ENCODE data around the gene PALLD.

Gene PALLD

DNA sequence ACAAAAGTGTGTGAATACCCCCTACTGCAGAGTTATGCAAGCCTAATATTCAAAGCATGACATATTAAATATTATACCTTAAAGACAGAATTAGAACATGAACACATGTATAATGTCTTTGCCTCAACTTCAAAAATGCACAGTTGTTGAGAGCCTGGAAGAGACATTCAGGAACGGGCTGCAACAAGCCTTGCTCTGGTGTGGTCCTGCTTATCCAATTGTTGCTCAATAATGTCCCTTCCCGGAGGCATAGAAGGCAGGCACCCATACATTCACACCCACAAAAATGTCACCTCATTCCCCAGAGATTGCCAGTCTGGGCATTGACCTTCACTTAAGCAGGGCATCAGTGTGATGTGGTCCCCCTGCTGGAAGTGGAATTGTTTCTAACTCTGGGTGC lies 274.4 kb downstream of the PALLD start:
- H3K9me3 Mint-ChIP-seq = peaks cover 8% of the 10 kb centered on the region
- H3K4me1 Mint-ChIP-seq (ENCODE audit: low read depth) = no peaks in the 10 kb centered on the region
- no peak overlapping the region for H3K27ac Mint-ChIP-seq
- no peak overlapping the region for H3K4me3 Mint-ChIP-seq
- no peaks in the 10 kb centered on the region for H3K36me3 Mint-ChIP-seq (ENCODE audit: low read depth)
- peaks cover 17% of the 10 kb centered on the region for H3K27me3 Mint-ChIP-seq (ENCODE audit: low read depth)

DNA sequence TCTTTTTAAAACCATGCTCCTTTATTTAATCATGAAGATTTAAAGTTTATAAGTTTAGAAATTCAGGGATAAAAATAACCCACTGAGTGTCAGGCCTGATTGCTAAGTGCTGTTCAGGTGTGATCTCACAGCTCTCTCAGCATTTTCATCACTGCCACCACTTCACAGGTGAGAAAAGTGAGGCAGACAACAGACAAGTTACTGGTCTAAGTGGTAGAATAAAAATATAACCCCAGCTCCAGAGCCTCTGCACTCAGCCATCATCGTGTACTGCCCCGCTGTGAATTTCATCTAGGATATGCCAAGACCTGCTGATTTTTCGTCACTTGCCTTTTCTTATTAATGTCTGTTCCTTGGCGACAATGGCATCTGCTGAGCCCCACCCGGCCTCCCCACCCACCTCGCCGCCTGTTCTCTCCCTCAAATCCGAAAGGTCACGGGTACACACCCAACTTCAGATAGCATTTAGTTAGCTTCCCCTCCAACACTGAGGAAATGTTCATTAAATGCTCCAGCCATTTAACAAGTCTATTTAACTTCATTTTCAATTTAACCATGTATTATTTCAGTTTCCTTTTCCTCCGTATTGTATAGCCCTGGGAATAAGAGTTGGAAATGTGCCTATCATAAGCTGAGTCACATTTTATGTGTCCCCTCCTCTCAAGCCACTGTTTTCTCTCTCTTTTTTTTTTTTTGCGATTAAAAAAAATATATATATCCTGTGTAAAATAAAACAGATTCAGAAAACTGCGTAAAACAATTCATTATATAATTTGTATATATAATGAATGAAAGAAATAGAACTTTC lies 276.7 kb downstream of the PALLD start:
- no peaks in the 10 kb centered on the region for H3K4me1 Mint-ChIP-seq (ENCODE audit: low read depth)
- no peak overlapping the region for H3K27ac Mint-ChIP-seq
- H3K4me3 Mint-ChIP-seq = no peak overlapping the region
- peaks cover 20% of the 10 kb centered on the region for H3K27me3 Mint-ChIP-seq (ENCODE audit: low read depth)
- H3K36me3 Mint-ChIP-seq (ENCODE audit: low read depth) = no peaks in the 10 kb centered on the region
- peaks cover 18% of the 10 kb centered on the region for H3K9me3 Mint-ChIP-seq

DNA sequence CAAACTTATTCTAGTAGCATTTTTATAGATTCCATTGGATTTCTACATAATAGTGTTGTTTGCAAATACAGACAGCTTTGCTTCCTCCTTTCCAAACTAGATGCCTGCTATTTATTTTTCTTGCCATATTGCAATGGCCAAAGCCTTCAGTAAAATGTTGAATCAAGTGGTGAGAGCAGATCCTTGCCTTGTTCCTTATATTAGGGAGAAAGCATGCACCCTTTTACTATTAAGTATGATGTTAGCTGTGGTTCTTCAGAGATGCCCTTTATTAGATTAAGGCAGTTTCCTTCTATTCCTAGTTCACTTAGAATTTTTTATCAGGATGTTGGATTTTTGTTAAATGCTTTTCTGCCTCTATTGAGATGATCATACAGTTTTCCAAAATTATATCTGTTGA lies 279.5 kb downstream of the PALLD start:
- Mint-ChIP-seq H3K27ac (no peak overlapping the region), H3K4me3 (no peak overlapping the region), H3K36me3 (ENCODE audit: low read depth) (no peaks in the 10 kb centered on the region), H3K4me1 (ENCODE audit: low read depth) (no peaks in the 10 kb centered on the region), H3K9me3 (peaks cover 18% of the 10 kb centered on the region), H3K27me3 (ENCODE audit: low read depth) (peaks cover 26% of the 10 kb centered on the region)

DNA sequence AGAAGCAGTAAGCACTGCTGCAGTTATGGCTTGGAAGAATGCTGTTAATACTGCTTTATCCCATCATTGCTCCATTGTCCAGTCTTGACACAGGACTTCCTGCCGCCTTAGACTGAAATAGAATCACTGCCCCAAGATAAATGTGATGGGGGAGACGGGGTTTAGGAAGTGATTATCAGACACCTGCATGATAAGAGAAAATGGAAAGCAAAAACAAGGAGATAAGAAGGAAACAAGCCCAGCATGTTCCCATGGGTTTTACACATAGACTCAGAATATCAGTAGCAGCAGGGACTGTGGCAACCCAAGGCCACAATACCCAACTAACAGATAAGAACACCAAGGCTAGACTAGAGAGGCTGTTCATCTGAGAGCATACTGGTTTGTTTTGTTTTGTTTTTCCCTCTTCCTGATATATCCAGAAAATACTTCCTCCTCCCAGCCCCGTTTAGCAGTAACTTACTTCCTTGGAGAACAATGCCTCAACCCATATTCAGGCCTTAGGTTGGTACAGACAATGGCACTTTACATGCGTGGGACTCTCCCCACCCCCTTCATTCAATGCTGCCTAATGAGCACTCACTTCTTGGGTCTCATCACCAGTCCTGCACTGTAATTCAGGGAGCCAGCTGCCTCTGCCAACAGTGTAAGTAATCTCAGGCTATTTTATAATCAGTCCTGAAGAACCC lies 280.6 kb downstream of the PALLD start:
- H3K4me1 Mint-ChIP-seq (ENCODE audit: low read depth) = no peaks in the 10 kb centered on the region
- H3K27me3 Mint-ChIP-seq (ENCODE audit: low read depth) = peaks cover 22% of the 10 kb centered on the region
- H3K36me3 Mint-ChIP-seq (ENCODE audit: low read depth) = no peaks in the 10 kb centered on the region
- peaks cover 18% of the 10 kb centered on the region for H3K9me3 Mint-ChIP-seq
- no peak overlapping the region for H3K27ac Mint-ChIP-seq
- H3K4me3 Mint-ChIP-seq = no peak overlapping the region

DNA sequence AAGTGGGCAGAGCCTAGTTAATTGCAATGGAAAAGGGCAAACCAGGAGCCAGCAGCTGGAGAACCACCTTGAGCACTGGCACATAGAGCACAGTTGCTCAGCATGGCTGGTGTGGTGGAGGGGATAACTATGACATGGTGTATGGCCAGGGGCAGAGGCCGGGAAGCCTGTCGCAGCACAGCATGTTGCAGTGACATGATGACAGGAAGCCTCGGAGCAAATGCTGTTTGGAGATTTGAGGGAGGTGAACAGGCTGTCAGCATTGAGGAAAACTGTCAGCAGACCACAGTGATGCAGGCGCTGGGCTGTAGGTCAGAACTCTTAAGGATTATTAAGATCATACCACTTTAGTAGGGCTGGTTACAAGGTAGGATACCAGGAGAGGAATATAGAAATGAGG lies 284.5 kb downstream of the PALLD start:
- Mint-ChIP-seq H3K9me3 (peaks cover 10% of the 10 kb centered on the region), H3K27ac (no peak overlapping the region), H3K36me3 (ENCODE audit: low read depth) (no peaks in the 10 kb centered on the region), H3K27me3 (ENCODE audit: low read depth) (peaks cover 25% of the 10 kb centered on the region), H3K4me1 (ENCODE audit: low read depth) (no peaks in the 10 kb centered on the region), H3K4me3 (no peak overlapping the region)

DNA sequence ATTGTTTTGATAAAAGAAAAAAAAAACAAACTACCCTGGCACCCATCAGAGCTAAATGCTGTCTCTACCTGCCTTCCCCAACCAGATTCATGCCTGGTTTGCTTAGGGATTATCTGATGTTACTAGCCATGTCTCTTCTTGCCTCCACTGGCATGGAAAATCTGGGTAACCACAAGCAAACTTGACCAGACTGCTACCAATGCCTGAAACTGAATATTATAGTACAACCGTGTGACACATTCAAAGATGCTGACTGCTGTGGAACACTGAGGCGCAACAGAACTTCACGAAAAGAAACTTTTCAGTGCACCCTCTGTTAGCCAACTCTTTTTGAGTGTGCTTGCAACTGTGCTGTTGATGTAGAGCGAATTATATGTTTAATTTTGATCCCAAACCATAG lies 285.1 kb downstream of the PALLD start:
- Mint-ChIP-seq H3K9me3 (peaks cover 4% of the 10 kb centered on the region), H3K4me3 (no peak overlapping the region), H3K27ac (no peak overlapping the region), H3K27me3 (ENCODE audit: low read depth) (peaks cover 22% of the 10 kb centered on the region), H3K4me1 (ENCODE audit: low read depth) (no peaks in the 10 kb centered on the region), H3K36me3 (ENCODE audit: low read depth) (no peaks in the 10 kb centered on the region)

DNA sequence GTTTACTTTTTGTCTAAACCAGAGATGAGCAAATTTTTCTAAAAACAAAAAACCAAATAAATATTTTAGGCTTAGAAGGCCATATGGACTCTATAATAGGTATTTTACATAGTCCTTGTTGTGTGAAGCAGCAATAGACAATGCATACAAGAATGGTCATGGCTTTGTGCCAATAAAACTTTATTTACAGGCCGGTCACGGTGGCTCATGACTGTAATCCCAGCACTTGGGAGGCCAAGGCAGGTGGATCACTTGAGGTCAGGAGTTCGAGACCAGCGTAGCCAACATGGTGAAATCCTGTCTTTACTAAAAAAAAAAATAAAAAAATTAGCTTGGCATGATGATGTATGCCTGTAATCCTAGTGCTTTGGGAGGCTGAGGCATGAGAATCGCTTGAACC lies 285.6 kb downstream of the PALLD start:
- no peak overlapping the region for H3K27ac Mint-ChIP-seq
- no peaks in the 10 kb centered on the region for H3K4me1 Mint-ChIP-seq (ENCODE audit: low read depth)
- H3K36me3 Mint-ChIP-seq (ENCODE audit: low read depth) = no peaks in the 10 kb centered on the region
- H3K27me3 Mint-ChIP-seq (ENCODE audit: low read depth) = peaks cover 18% of the 10 kb centered on the region
- H3K4me3 Mint-ChIP-seq = no peak overlapping the region
- H3K9me3 Mint-ChIP-seq = no peaks in the 10 kb centered on the region

DNA sequence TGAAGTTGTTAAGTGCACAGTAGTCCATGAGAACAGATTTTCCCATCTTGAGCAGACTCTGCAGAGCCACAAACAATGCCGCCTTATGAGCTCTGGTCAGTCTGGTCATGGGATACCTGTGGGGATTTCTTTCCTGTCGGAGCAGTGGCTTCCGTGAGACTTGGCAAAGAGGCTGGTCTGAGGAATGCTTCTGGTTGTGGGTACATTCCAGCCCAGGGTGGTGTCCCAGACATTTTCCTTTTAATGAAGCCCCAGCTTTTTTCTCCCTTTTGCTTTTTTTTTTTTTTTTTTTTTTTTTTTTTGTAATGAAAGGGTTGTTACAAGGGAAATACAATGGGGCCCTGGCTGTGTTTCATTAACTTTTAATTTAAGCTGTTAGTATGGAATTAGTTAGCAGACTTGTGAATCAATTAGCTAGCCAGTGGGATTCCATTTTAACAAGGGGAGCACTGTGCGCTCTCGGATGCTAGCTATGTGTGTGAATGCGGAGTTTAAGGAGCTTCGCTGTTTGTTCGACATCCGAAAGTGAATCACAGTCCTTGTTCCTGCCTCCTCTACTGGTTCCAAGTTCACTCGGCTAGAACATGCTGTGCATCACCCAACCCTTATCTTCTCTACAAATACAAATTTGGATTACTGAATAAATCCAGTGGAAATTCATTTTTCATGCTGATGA lies 288.1 kb downstream of the PALLD start:
- no peaks in the 10 kb centered on the region for H3K36me3 Mint-ChIP-seq (ENCODE audit: low read depth)
- H3K27ac Mint-ChIP-seq = no peak overlapping the region
- H3K4me1 Mint-ChIP-seq (ENCODE audit: low read depth) = no peaks in the 10 kb centered on the region
- no peaks in the 10 kb centered on the region for H3K9me3 Mint-ChIP-seq
- H3K4me3 Mint-ChIP-seq = no peak overlapping the region
- peaks cover 12% of the 10 kb centered on the region for H3K27me3 Mint-ChIP-seq (ENCODE audit: low read depth)

DNA sequence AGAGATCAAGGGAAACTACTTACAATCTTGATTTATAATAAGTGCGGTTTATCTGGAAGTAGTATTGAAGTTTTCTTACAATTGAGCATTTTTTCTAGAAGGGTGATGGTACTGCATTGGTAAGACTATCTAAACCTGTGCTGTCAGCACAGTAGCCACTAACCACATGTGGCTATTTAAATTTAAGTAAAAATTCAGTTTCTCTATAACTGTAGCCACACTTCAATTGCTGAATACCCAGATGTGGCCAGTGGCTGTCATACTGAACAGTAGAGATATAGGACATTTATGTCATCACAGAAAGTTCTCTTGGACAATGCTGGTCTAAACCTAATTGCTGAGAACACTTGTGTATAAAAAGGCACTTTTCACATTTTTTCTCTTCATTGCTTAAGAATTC lies 290.5 kb downstream of the PALLD start:
- no peaks in the 10 kb centered on the region for H3K9me3 Mint-ChIP-seq
- no peak overlapping the region for H3K27ac Mint-ChIP-seq
- no peaks in the 10 kb centered on the region for H3K4me1 Mint-ChIP-seq (ENCODE audit: low read depth)
- H3K36me3 Mint-ChIP-seq (ENCODE audit: low read depth) = no peaks in the 10 kb centered on the region
- no peak overlapping the region for H3K4me3 Mint-ChIP-seq
- peaks cover 14% of the 10 kb centered on the region for H3K27me3 Mint-ChIP-seq (ENCODE audit: low read depth)

DNA sequence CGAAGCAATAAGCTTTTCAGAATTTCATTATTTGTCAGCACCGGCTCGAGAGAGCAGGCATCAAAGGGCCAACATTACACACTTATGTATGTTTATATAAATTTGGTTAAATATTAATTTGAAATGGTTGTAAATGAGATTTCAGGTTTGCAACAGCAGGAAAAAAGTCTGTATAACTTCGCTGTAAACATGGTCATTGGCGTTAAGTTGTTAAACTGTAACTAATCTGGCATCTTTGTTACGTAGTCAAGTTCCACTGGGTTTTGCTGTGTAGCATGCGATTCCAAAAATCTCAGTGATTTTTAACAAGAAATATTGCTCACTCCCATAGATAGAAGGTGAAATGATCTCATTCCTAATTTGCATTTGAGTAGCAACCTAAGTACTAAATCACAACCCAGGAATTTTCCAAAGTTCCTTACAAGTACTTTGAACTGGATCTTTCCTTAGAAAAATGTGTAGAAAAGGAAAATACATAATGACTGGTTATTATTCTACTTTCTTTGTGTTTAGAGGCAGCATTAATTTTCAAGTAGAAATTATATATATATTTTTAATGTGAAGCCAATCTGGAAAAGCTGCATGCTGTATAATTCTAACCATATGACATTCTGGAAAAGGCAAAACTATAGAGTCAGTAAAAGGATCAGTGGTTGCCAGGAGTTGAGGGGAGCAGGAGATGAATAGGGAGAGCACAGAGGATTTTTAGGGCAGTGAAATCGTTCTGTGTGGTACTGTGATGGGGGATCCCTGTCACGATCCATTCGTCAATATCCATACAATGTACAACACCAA lies 291.1 kb downstream of the PALLD start:
- Mint-ChIP-seq H3K27ac (no peak overlapping the region), H3K4me1 (ENCODE audit: low read depth) (no peaks in the 10 kb centered on the region), H3K4me3 (no peak overlapping the region), H3K9me3 (no peaks in the 10 kb centered on the region), H3K36me3 (ENCODE audit: low read depth) (no peaks in the 10 kb centered on the region), H3K27me3 (ENCODE audit: low read depth) (peaks cover 16% of the 10 kb centered on the region)

DNA sequence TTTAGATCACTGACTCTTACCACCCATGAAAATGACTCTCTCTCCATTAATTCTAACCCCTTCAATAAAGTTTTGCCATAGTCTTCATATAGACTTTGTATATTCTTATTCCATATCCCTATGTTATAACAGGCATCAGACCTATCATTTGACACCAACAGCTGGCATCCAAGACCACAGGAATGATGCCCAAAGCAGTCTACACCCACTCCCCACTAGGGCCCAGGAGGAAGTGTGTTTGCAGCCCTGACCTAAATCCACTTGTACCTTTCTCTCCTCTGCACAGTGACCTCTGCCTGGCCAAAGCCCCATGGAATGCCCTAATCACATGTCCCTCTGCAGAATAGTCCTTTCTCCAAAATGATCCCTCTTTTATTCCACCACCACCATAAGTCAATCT lies 294.0 kb downstream of the PALLD start:
- Mint-ChIP-seq H3K27me3 (ENCODE audit: low read depth) (peaks cover 3% of the 10 kb centered on the region), H3K27ac (no peak overlapping the region), H3K4me1 (ENCODE audit: low read depth) (no peaks in the 10 kb centered on the region), H3K9me3 (no peaks in the 10 kb centered on the region), H3K4me3 (no peak overlapping the region), H3K36me3 (ENCODE audit: low read depth) (no peaks in the 10 kb centered on the region)

DNA sequence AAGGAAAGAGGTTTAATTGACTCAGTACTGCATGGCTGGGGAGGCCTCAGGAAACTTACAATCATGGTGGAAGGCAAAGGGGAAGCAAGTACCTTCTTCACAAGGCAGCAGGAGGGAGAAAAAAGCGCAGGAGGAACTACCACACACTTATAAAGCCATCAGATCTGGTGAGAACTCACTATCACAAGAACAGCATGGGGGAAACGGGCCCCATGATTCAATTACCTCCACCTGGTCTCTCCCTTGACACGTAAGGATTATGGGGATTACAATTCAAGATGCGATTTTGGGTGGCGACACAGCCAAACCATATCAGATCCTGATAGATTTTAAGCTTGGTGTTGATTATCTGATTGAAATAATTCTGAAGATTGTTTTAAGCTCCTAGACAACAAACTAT lies 294.5 kb downstream of the PALLD start:
- Mint-ChIP-seq H3K4me1 (ENCODE audit: low read depth) (no peaks in the 10 kb centered on the region), H3K9me3 (no peaks in the 10 kb centered on the region), H3K4me3 (no peak overlapping the region), H3K27me3 (ENCODE audit: low read depth) (peaks cover 3% of the 10 kb centered on the region), H3K27ac (no peak overlapping the region), H3K36me3 (ENCODE audit: low read depth) (no peaks in the 10 kb centered on the region)

DNA sequence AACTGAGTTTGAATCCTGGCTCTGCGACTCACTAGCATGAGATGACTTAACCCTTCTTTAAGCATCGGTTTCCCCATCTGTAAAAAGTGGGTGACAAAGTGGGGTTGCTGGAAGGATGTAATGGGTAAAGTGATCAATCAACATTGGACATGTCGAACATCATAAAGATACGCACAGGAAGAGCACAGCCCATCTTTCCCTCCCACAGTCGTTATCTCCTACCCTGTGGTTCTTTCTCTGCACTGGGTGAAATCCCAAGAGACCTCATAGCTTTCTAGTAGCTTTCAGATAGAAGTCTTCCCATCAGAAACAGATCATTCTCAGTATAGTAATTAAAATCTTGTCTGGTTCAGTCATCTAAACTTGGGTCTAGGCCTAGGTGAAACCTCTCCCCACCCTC lies 296.7 kb downstream of the PALLD start:
- Mint-ChIP-seq H3K27me3 (ENCODE audit: low read depth) (peaks cover 3% of the 10 kb centered on the region), H3K27ac (no peak overlapping the region), H3K36me3 (ENCODE audit: low read depth) (no peaks in the 10 kb centered on the region), H3K4me1 (ENCODE audit: low read depth) (no peaks in the 10 kb centered on the region), H3K9me3 (no peaks in the 10 kb centered on the region), H3K4me3 (no peak overlapping the region)

DNA sequence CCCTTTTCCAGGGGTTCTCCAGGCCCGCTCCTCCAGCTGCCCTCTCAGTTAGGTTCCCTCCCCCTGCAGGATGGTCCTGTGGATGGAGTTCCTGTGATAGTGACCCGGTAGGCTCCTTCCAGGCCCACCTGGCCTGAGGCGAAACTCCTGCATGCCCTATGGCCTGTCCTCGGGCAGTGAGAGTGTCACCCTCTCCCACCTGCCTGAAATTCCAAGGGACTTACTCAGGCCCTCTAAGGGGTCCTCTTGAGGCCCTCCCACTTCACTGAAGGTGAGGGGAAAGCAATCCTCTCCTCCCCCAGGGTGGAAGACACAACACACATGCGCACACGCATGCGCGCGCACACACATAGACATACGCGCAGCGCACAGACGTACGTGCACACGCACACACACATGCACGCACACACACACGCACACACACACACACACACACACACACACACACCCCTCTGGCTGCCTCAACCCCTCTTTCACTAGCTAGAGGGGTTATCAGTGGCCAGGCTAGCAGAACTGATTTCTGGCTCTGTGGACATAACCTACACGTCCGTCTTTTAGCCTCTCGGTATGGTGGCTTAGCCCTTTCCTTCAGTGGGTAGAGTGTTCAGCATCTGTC lies 297.3 kb downstream of the PALLD start:
- no peaks in the 10 kb centered on the region for H3K9me3 Mint-ChIP-seq
- no peak overlapping the region for H3K4me3 Mint-ChIP-seq
- no peak overlapping the region for H3K27ac Mint-ChIP-seq
- peaks cover 3% of the 10 kb centered on the region for H3K27me3 Mint-ChIP-seq (ENCODE audit: low read depth)
- no peaks in the 10 kb centered on the region for H3K4me1 Mint-ChIP-seq (ENCODE audit: low read depth)
- no peaks in the 10 kb centered on the region for H3K36me3 Mint-ChIP-seq (ENCODE audit: low read depth)
